Adipose tissue (tissue), 3 donors: ENCODE measurements around the gene STK32B. TPM values are rescaled to one million over a fixed set of nuclear protein-coding genes. Genes with fewer than 3 reads are reported as not detected.
"Not testable (repeated sequence)": the region's sequence is repeated elsewhere in the genome, so short reads cannot be mapped to it uniquely, and the experiment has no call there.

Experiments
- H3K27ac ChIP-seq: one replicate; pipeline ENCODE4 v1.5.1; 2013; ENCODE audit warnings: low read depth, low read length
- WGBS, 3 donors: extraction: QIAGEN DNeasy Blood & Tissue Kit; methylation state at CpG; one replicate each; pipeline ENCODE4 v1.1.7; 2013; 5-methylcytosine and 5-hydroxymethylcytosine counted together
- polyA plus RNA-seq, 3 donors: library from polyadenylated mRNA; stranded (reverse); fragments of 200-250 nt; gene quantifications; one replicate each; pipeline ENCODE4 v1.2.3, GENCODE V29; 2013
- donor health status: healthy with polysubstance abuse.
- donor health status: Bipolar disorder and iron deficiency.
- donor health status: healthy.

STK32B gene
- polyA plus RNA-seq, 3 donors: 0.41 to 6.0 (median 1.3) TPM

DNA sequence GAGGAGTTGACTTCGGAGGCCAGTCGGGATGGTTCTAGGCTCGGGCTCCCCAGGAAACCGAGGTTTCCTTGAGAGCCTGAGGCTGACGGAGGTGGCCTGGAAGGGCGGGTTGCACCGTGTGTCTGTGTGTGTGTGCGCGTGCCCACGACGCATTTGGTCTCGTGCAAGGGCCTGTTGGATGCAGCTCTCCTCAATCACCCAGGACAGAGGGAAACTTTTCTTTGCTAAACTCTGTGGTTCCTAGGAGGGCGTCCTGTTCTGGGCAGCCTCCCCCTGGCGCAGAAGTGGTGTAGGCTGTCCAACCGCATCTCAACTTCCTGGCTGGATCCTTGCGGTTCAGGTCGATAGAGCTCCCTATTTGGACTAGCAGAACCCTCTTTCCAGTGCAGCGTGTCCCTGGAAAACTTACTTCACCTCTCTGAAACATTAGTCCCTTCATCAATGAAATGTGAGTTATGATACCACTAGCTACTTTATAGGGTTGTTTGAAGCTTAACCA, 973 bp downstream of the STK32B start:
- no peak overlapping the region for H3K27ac ChIP-seq
- WGBS, 3 donors: 9 to 18% (median 13%) methylated on average over 18 of the region's 18 CpGs

DNA sequence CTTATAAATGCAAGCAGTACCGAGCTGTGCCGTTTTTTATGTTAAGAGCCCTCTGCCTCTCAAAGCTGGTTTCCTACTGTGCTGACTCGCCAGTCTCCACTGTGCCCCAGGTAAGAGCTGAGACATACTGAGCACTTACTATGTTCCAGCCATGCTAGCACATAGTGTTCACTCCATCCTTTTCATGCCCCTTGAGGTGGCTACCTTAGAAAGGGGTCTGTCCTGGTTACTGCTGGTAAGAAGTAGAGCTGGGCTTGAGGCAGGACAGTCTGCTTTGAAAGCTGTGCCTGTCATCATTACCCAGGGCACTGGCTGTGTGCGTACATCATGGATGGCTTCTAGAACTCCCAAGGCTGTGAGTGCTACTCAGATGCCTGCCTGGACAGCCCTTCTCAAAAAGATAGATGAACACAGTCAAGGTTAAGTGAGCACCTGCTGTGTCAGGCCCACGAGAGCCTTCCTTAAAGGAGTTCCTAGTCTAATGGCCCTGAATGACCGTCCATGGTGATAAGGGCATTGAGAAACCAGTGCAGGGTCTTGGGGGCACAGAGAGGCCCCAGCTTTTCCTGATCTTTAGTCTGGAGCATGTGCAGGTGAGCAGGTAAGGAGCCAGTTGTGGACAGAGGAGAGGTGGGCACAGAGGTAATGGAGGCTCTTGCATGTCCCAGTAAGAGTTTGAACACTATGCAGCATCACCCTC, 1.6 kb downstream of the STK32B start:
- WGBS, 3 donors: 57 to 68% (median 66%) methylated on average over 6 of the region's 6 CpGs
- no peak overlapping the region for H3K27ac ChIP-seq

DNA sequence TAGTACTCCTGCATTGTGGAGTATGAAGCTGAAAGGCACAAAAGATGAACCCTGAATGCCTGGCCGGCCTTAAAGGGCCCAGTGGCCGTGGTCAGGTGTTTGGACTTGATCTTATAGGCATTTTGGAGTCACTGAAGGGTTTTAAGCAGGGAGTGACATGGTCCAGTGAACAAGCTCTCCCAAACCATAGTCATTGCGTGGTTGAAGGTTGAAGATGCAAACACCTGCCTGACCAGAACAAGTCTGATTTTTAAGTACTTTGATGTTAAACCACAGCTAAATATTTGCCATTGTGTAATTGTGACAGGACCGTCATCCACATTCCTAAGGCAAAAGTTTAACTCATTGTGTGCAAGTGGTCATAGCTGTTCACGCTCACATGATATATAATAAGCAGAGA, 3.3 kb downstream of the STK32B start:
- H3K27ac ChIP-seq: no peak overlapping the region
- 44 to 82% (median 79%) methylated on average over 5 of the region's 5 CpGs for WGBS, 3 donors

DNA sequence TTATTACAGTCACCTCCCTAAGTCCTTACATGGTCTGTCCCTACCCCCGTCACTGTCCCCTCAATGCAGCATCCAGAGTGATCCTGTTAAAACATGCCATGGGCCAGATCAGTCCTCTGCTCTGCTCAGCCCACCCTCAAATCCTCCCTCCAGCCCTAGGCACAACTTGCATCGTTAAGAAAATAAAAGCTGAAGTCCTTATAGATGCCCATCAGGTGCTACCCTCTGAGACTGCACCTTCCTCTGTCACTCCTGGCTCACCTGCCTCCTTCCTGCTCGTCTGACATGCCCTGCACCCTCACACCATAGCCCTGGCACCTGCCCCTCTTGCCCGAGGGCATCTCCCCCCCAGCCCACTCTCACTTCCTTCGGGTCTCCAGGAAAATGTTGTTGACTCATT, 4.1 kb downstream of the STK32B start:
- no peak overlapping the region for H3K27ac ChIP-seq
- 45 to 72% (median 58%) methylated on average over 5 of the region's 5 CpGs for WGBS, 3 donors

DNA sequence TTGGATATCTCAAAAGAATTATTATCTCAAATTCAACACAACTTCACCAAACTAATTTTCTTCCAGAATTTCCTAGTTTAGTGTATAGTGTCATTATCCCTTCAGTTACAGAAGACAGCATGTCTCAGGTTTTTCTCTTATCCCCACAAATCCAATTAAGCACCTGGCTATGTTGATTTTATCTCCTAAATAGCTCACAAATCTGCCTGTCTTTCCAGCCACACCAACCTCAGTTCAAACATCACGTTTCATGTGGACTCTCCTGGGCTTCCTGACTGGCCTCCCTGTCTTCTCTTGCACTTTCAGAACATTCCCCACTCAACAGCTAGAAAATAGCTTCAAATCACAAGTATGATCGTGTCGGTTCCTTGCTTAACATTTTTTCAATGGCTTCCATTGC, 14.8 kb downstream of the STK32B start:
- 67 to 85% (median 83%) methylated on average over 3 of the region's 3 CpGs for WGBS, 3 donors
- no peak overlapping the region for H3K27ac ChIP-seq

DNA sequence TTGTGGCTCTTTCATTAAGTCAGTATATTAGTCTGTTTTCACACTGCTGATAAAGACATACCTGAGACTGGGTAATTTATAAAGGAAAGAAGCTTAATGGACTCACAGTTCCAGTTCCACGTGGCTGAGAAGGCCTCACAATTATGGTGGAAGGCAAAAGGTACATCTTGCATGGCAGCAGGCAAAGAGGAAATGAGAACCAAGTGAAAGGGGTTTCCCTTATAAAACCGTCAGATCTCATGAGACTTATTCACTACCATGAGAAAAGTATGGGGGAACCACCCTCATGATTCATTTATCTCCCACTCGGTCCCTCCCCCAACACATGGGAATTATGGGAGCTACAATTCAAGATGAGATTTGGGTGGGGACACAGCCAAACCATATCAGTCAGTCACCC, 15.7 kb downstream of the STK32B start:
- H3K27ac ChIP-seq: not testable (repeated sequence)
- WGBS, 3 donors: 72 to 86% (median 84%) methylated on average over 3 of the region's 3 CpGs

DNA sequence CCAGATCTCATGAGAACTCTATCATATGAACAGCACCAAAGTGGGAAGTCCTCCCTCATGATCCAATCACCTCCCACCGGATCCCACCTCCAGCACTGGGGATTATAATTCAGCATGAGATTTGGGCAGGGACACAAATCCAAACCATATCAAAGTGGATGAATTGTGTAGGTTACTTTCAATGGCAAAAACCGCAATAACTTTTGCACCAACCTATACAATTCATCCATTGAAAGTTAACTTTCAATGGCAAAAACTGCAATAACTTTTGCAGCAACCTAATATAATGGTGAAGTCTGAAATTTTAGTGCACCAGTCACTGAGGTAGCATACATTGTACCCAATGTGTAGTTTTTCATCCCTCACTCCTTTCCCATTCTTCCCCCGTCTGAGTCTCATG, 16.6 kb downstream of the STK32B start:
- 72 to 98% (median 94%) methylated on average over 3 of the region's 3 CpGs for WGBS, 3 donors

DNA sequence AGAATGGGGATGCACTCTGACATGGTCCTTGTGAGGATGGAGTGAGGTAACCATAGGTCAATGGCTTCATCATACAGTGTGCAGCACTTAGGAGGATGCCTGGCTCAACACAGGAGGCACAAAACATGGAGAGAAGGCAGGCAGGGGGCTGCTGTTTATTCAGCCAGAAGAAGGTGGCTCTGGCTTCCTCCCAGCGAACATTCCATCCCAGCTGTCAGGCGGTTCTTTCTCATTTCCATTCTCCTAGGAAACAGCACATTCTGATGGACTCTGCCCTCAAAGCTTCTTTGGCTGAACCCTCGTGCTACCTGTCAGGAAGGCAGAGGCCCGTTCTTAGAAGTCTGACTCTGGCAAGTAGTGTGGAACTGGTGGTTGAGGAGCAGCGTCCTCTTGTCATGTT, 18.6 kb downstream of the STK32B start:
- 37 to 85% (median 74%) methylated on average over 5 of the region's 5 CpGs for WGBS, 3 donors
- H3K27ac ChIP-seq: no peak overlapping the region

More for the DNA sequence above, 16.6 kb downstream of the STK32B start:
- H3K27ac ChIP-seq: no peak overlapping the region

DNA sequence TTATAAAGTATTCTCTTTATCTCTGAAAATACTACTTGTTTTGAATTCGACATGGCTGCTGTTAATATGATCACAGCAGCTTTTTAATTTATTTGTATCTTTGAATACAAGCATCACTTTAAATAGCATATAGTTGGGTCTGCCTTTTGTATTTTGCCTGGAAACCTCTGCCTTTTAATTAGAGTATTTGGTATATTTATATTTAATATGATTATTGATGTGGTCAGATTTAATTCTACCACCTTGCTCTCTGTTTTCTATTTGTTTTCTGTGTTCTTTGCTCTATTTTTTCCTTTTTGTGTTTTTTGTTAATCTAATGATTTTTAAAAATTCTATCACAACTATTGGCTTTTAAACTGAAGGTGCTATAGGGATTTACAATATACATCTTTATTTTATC, 21.7 kb downstream of the STK32B start:
- no peak overlapping the region for H3K27ac ChIP-seq
- 44 to 86% (median 85%) methylated on average over 1 of the region's 1 CpG for WGBS, 3 donors

DNA sequence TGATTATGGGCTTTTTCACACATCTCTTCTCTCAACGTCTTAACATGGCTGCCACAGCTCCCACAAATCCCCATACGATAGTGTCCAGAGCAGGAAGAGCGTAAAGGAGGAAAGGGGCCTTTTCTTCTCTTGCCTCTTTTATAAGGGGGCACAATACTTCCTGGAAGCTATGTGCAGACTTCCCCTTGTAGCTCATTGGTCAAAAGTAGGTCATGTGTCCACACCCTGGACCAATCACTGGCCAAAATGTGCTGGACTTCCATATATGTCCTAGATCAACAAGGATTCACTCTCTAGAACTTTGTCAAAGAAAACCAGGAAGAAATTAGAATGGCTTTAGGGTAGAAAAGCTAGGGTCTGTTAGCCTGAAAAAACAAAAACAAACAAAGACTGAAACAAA, 26.7 kb downstream of the STK32B start:
- 77 to 88% (median 85%) methylated on average over 3 of the region's 3 CpGs for WGBS, 3 donors

DNA sequence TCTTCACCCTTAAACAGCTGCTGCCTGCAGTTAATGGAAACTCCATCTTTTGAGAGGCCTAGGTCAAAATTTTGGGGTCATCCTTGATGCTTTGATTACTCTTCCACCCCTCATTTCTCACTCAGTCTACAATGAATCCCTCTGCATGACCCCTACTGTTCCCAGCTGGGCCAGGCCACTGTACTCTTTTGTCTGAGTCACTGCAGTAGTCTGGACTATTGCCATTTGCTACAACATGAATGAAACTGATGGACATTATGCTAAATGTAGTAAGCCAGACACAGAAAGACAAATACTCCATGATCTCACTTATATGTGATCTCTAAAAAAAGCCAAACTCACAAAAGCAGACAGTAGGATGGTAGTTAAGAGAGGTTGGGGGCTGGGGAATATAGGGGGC, 28.3 kb downstream of the STK32B start:
- no peak overlapping the region for H3K27ac ChIP-seq

More for the DNA sequence above, 26.7 kb downstream of the STK32B start:
- H3K27ac ChIP-seq: no peak overlapping the region

DNA sequence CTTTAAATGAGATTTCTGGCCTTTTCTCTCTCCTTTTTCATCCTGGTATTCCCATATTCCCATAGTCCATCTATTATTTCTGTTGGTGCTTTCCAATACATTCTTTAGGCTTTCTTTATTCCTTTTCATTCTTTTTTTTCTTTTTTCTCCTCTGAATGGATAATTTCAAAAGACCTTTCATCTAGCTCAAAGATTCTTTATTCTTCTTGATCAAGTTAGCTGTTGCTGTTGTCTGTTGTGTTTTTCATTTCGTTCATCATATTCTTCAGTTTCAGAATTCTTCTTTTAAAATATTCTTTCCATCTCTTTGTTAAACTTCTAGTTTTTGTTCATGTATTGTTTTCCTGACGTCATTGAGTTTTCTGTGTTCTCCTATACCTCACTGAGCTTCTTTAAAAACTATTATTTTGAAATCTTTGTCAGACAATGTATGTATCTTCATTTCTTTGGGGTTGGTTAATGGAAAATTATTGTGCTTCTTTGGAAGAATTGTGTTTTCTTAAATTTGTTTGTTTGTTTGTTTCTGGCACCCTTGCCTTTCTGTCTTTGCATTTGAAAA, 30.2 kb downstream of the STK32B start:
- H3K27ac ChIP-seq: no peak overlapping the region
- 67 to 89% (median 83%) methylated on average over 2 of the region's 2 CpGs for WGBS, 3 donors

DNA sequence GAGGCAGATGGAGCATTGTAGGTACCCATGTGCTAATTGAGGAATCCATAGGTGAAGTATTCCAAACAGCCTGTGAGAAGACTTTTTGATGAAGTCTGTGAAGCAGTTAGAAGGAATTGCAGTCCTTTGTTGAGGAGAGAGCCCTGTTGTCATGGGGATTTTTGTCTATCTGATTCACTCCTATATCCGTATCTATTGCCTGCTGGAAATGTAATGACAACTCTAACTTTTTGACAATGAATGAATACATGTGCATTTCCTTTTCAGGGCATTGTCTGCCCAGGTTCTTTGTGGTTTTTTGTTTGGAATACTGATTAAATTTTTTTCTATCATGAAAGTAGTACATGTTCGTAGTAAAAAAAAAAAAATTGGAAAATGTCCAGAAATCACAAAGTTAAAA, 31.1 kb downstream of the STK32B start:
- no peak overlapping the region for H3K27ac ChIP-seq
- WGBS, 3 donors: 65 to 74% (median 68%) methylated on average over 2 of the region's 2 CpGs

DNA sequence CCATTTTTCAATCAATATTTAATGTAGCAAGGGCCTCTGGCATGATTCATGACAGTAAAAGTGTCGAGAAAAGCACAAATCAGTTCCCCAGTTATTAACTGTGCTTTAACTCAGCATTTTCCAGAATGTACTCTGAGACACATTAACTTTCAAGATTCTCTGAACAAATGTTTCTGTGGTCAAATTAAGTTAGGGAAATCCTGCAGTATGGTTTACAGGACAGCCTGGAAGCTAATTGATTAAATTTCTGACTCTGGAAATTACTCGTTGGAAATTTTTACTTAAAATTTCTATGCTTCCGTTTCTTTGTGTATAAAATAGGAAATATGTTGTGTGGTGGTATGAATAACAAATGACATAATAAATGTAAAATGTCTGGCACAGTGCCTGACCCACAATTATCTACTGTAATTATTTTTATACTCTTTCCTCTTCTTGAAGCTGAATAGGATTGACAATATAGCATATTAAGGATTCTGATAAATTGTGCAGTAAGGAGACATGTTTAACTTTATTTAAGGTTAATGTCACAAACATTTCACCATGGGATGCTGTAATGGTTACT, 33.7 kb downstream of the STK32B start:
- no peak overlapping the region for H3K27ac ChIP-seq
- 43 to 50% (median 44%) methylated on average over 3 of the region's 3 CpGs for WGBS, 3 donors

DNA sequence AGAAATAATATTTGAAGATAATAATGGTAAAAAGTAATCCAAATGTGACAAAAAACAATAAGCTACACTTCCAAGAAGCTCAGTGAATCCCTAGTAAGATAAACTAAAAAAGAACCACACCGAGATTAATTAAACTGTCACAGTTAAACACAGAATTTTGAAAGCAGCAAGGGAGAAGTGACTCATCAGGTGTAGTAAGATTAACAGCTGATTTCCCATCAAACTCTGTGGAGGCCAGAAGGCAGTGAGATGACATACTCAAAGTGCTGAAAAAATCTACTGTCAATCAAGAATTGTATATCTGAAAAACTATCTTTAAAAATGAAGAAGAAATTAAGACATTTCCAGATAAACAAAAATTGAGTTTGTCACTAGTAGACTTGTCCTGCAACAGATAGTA, 35.3 kb downstream of the STK32B start:
- 79 to 85% (median 82%) methylated on average over 1 of the region's 1 CpG for WGBS, 3 donors
- no peak overlapping the region for H3K27ac ChIP-seq

DNA sequence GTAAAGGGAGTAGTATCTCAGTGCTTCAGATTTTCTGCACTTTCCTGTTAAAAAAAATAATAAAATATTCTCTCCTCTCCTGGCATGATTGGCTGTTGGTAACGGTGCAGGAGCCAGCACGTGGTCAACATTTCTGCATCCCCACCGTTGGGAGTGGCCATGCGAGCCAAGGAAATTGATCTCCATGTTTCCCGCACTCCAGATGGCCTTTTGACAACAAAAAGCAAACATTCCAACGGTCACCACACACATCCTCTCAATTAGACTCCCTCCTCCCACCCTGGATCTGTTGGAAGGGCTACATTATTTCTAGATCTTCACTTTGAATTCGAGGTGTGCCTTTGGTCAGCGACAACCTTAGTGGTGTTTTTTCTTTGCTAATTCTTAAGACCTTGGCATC, 45.0 kb downstream of the STK32B start:
- no peak overlapping the region for H3K27ac ChIP-seq
- WGBS, 3 donors: 36 to 67% (median 60%) methylated on average over 8 of the region's 8 CpGs

DNA sequence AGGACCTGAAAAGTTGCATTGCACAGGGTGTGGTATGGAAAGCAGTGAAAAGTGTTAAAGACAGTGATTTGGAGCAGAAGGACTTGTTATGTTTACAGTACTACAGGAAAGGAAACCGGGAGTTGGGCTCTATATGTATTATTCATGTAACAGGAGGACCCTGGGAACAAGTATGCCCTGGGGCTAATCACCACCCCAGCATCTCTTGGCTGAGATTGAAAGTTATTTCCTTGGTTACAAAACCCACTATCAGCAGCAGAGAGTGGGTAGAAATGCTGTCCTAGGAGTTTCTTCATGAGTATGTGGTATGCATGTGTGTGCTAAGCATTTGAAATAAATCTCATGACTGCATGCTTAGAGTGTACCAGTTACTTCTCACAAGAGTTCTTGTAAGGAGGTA, 46.9 kb downstream of the STK32B start:
- WGBS, 3 donors: 32 to 70% (median 64%) methylated on average over 1 of the region's 1 CpG
- no peak overlapping the region for H3K27ac ChIP-seq

DNA sequence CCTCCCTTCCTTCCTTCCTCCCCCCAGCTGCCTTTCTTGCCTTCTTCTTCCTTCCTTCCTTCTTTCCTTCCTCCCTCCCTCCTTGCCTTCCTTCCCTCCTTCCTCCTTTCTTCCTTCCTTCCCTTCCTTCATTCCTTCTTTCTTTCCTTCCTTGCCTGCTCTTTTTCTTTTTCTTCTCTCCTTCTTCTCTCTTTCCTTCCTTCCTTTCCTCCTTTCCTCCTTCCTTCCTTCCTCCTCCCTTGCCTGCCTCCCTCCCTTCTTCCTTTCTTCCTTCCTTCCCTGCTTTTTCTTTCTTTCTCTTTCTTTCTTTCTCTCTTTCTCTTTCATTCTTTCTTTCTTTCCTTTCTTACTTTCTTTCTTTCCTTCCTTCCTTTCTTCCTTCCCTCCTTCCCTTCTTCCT, 49.1 kb downstream of the STK32B start:
- no peak overlapping the region for H3K27ac ChIP-seq

DNA sequence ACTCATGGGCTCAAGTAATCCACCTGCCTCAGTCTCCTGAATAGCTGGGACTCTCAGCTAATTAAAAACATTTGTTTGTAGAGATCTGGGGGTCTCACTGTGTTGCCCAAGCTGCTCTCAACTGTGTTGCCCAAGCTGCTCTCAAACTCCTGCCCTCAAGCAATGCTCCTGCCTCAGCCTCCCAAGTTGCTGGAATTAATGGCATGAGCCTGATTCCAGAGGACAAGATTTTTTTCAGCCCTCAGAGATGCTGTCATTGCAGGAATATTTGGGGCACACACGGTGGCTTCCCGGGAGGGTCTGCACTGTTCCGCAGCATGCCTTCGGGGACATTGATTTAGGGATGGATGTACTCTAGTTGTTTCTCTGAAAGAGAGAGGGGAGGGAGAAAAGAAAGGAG, 49.7 kb downstream of the STK32B start:
- WGBS, 3 donors: 70 to 90% (median 89%) methylated on average over 4 of the region's 4 CpGs
- no peak overlapping the region for H3K27ac ChIP-seq

DNA sequence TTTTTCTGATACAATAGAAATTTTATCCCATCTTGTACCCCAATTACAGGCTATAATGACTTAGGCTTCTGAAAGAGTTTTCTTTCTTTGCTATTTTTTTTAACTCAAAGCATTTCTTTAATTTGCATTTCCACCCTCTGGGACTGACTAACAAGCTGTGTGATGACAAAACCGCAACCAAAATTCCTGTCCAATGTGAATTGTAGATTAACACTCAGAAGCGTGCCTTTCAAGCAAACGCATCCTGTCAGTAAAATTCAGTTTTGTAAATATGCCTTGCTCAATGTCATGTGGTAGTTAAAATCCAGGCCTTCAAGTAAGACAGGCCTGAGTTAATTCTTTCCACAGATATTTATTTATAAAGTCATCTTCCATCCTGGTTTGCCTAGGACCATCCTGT, 50.3 kb downstream of the STK32B start:
- 76 to 91% (median 87%) methylated on average over 3 of the region's 3 CpGs for WGBS, 3 donors
- no peak overlapping the region for H3K27ac ChIP-seq
